ENCODE results near the gene COL12A1. TPM values are rescaled to one million over a fixed set of nuclear protein-coding genes. Genes with fewer than 3 reads are reported as not detected.
"Not testable (repeated sequence)": the region's sequence is repeated elsewhere in the genome, so short reads cannot be mapped to it uniquely, and the experiment has no call there.

Gene COL12A1
- polyA plus RNA-seq, 1 donor from 2014 or later = 0.63 TPM

DNA sequence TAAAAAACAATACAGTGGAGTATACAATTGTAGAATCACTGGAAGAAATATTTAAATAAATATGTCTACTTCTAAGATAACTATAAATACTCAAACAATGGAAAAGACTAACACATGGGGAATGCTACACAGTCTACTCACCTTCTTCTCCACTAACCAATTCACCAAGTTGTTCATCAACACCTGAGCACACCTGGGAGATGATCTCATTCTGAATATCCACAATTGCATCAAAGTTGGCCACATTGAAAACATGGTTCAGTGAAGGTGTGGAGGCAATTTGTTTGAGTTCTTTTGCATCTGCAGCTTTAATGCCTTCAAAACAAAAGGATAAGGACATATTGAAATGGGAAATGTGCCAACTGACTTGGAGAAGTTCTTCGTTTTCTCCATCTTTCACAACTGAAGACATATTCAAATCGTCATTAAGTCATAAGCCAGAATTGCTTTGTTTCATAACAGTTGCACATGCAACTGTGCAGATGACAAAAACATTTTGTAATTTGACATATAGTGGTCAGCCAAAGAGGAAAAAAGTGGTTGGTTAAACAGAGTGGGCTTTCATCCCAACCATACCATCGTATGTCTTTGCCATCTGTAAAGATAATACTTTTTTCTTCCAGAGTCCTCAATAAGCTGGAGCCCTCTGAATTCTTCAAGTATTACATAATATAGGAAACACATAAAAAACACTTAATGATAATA is 17.5 kb downstream of the COL12A1 start:
- Histone ChIP-seq H3K9me2 (ENCODE audit: insufficient read depth, low read length) (no peaks in the 10 kb centered on the region), H3K4me3 (ENCODE audit: low read length) (no peak overlapping the region), H3K9ac (ENCODE audit: low read length) (no peak overlapping the region), H3K9me3 (ENCODE audit: low read length) (no peaks in the 10 kb centered on the region), H3F3A (ENCODE audit: insufficient read depth, low read length, poor library complexity, severe bottlenecking) (no peaks in the 10 kb centered on the region), H3K36me3 (ENCODE audit: insufficient read depth, low read length) (no peaks in the 10 kb centered on the region), H2AFZ (ENCODE audit: low read depth, low read length) (no peak overlapping the region), H3K4me2 (ENCODE audit: low read length) (no peak overlapping the region), H3K79me2 (replicated peaks; ENCODE audit: insufficient read depth, low read length) (no peaks in the 10 kb centered on the region), H4K20me1 (ENCODE audit: insufficient read depth) (no peaks in the 10 kb centered on the region), H3K27ac (ENCODE audit: low read length) (no peak overlapping the region), H3K27me3 (ENCODE audit: insufficient read depth, low read depth, low read length) (no peaks in the 10 kb centered on the region)
- TF ChIP-seq TAF1 (IDR thresholded peaks at IDR 0.05; ENCODE audit: low read depth) = no peak
- no peak for TF ChIP-seq EP300 (conservative IDR thresholded peaks at IDR 0.05; ENCODE audit: poor library complexity, severe bottlenecking)

DNA sequence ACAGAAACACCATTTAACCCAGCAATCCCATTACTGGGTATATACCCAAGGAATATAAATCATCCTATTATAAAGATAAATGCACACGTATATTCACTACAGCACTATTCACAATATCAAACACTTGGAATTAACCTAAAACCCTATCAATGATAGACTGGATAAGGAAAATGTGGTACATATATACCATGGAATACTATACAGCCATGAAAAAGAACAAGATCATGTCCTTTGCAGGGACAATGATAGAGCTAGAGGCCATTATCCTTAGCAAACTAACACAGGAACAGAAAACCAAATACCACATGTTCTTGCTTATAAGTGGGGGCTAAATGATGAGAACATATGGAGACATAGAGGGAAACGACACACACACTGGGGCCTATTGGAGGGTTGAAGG is 19.3 kb downstream of the COL12A1 start:
- not testable (repeated sequence) for H4K20me1 ChIP-seq (ENCODE audit: insufficient read depth); H2AFZ ChIP-seq (ENCODE audit: low read depth, low read length); H3F3A ChIP-seq (ENCODE audit: insufficient read depth, low read length, poor library complexity, severe bottlenecking); H3K36me3 ChIP-seq (ENCODE audit: insufficient read depth, low read length); H3K9me2 ChIP-seq (ENCODE audit: insufficient read depth, low read length); H3K79me2 ChIP-seq (replicated peaks; ENCODE audit: insufficient read depth, low read length); H3K27ac ChIP-seq (ENCODE audit: low read length); H3K9ac ChIP-seq (ENCODE audit: low read length); H3K4me2 ChIP-seq (ENCODE audit: low read length); H3K9me3 ChIP-seq (ENCODE audit: low read length); H3K27me3 ChIP-seq (ENCODE audit: insufficient read depth, low read depth, low read length); H3K4me3 ChIP-seq (ENCODE audit: low read length)

DNA sequence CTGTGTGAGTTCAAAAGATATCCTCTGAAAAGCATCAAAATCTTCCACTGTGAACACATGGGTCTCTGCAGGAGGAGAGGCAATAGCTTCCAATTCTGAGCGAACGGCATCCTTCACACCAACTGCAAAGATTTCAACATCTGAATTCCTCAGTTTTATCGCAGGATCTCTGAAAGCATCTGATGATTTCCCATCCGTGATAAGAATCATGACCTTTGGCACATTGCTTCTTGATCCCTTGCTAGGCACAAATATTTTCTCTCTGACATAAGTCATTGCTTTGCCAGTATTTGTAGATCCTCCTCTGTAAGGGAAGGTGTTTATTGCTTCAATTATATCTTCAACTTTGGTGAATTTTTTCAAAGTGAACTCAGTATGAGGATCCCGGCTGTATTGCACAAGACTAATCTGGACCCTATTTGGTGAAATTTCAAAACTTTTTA is 22.7 kb downstream of the COL12A1 start:
- no peaks in the 10 kb centered on the region for H4K20me1 ChIP-seq (ENCODE audit: insufficient read depth)
- H3K9ac ChIP-seq (ENCODE audit: low read length) = no peak overlapping the region
- no peaks in the 10 kb centered on the region for H3K36me3 ChIP-seq (ENCODE audit: insufficient read depth, low read length)
- H3K4me2 ChIP-seq (ENCODE audit: low read length) = no peak overlapping the region
- H2AFZ ChIP-seq (ENCODE audit: low read depth, low read length) = no peak overlapping the region
- no peak overlapping the region for H3K4me3 ChIP-seq (ENCODE audit: low read length)
- no peaks in the 10 kb centered on the region for H3K9me2 ChIP-seq (ENCODE audit: insufficient read depth, low read length)
- TF ChIP-seq POLR2AphosphoS5 (IDR thresholded peaks at IDR 0.05) (no peak), RAD21 (conservative IDR thresholded peaks at IDR 0.05) (no peak), SMC3 (conservative IDR thresholded peaks at IDR 0.05; ENCODE audit: poor library complexity) (no peak), EZH2 (IDR thresholded peaks at IDR 0.05; ENCODE audit: borderline replicate concordance, insufficient read depth, low read length, poor library complexity, severe bottlenecking) (no peak)
- TF ChIP-seq, protein P1, sequence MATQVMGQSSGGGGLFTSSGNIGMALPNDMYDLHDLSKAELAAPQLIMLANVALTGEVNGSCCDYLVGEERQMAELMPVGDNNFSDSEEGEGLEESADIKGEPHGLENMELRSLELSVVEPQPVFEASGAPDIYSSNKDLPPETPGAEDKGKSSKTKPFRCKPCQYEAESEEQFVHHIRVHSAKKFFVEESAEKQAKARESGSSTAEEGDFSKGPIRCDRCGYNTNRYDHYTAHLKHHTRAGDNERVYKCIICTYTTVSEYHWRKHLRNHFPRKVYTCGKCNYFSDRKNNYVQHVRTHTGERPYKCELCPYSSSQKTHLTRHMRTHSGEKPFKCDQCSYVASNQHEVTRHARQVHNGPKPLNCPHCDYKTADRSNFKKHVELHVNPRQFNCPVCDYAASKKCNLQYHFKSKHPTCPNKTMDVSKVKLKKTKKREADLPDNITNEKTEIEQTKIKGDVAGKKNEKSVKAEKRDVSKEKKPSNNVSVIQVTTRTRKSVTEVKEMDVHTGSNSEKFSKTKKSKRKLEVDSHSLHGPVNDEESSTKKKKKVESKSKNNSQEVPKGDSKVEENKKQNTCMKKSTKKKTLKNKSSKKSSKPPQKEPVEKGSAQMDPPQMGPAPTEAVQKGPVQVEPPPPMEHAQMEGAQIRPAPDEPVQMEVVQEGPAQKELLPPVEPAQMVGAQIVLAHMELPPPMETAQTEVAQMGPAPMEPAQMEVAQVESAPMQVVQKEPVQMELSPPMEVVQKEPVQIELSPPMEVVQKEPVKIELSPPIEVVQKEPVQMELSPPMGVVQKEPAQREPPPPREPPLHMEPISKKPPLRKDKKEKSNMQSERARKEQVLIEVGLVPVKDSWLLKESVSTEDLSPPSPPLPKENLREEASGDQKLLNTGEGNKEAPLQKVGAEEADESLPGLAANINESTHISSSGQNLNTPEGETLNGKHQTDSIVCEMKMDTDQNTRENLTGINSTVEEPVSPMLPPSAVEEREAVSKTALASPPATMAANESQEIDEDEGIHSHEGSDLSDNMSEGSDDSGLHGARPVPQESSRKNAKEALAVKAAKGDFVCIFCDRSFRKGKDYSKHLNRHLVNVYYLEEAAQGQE (IDR thresholded peaks at IDR 0.05; ENCODE audit: borderline replicate concordance) = no peak
- TF ChIP-seq, protein P2, sequence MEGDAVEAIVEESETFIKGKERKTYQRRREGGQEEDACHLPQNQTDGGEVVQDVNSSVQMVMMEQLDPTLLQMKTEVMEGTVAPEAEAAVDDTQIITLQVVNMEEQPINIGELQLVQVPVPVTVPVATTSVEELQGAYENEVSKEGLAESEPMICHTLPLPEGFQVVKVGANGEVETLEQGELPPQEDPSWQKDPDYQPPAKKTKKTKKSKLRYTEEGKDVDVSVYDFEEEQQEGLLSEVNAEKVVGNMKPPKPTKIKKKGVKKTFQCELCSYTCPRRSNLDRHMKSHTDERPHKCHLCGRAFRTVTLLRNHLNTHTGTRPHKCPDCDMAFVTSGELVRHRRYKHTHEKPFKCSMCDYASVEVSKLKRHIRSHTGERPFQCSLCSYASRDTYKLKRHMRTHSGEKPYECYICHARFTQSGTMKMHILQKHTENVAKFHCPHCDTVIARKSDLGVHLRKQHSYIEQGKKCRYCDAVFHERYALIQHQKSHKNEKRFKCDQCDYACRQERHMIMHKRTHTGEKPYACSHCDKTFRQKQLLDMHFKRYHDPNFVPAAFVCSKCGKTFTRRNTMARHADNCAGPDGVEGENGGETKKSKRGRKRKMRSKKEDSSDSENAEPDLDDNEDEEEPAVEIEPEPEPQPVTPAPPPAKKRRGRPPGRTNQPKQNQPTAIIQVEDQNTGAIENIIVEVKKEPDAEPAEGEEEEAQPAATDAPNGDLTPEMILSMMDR (IDR thresholded peaks at IDR 0.05; ENCODE audit: poor library complexity, severe bottlenecking) = no peak
- no peaks in the 10 kb centered on the region for H3K27me3 ChIP-seq (ENCODE audit: insufficient read depth, low read depth, low read length)
- no peaks in the 10 kb centered on the region for H3K9me3 ChIP-seq (ENCODE audit: low read length)
- H3F3A ChIP-seq (ENCODE audit: insufficient read depth, low read length, poor library complexity, severe bottlenecking) = no peaks in the 10 kb centered on the region
- H3K79me2 ChIP-seq (replicated peaks; ENCODE audit: insufficient read depth, low read length) = no peaks in the 10 kb centered on the region
- no peak overlapping the region for H3K27ac ChIP-seq (ENCODE audit: low read length)
